Esophagus muscularis mucosa (tissue), 4 donors: ENCODE data around the gene CINP. TPM values are rescaled to one million over a fixed set of nuclear protein-coding genes. Genes with fewer than 3 reads are reported as not detected.

ENCODE experiments used
- DNase-seq: peaks from one replicate; pipeline ENCODE4 v3.0.0-alpha.2; 2017; ENCODE audit errors: extremely low spot score
- H3K27ac ChIP-seq, 4 donors: fragments of 200-600 bp; sonication (generic); replicated peaks in 1 of 4; 1 replicate in 3 of 4; 2 replicates in 1 of 4; pipeline ENCODE4 v1.5.1; 2016 to 2019; ENCODE audit warnings: mild to moderate bottlenecking in 1 of 4
- H3K27me3 ChIP-seq, 4 donors: fragments of 200-600 bp; sonication (generic); one replicate each; pipeline versions ENCODE4 v1.5.1 to v1.6.0; 2016 to 2019
- H3K36me3 ChIP-seq, 4 donors: fragments of 200-600 bp; sonication (generic); one replicate each; pipeline ENCODE4 v1.5.1; 2016 to 2019
- H3K4me1 ChIP-seq, 4 donors: fragments of 200-600 bp; sonication (generic); one replicate each; pipeline ENCODE4 v1.5.1; 2016 to 2019
- H3K4me3 ChIP-seq, 4 donors: fragments of 200-600 bp; sonication (generic); 1 replicate in 2 of 4; 2 replicates in 2 of 4; pipeline ENCODE4 v1.5.1; 2016 to 2019; ENCODE audit warnings: mild to moderate bottlenecking in 4 of 4, moderate library complexity in 1 of 4
- H3K9me3 ChIP-seq, 4 donors: fragments of 200-600 bp; sonication (generic); 1 replicate in 3 of 4; 2 replicates in 1 of 4; pipeline ENCODE4 v1.5.1; 2016 to 2019
- CTCF ChIP-seq, 3 experiments: fragments of 200-600 bp in 2 of 3; fragments of 450-650 bp in 1 of 3; sonication (generic) in 2 of 3; IDR thresholded peaks; one replicate each; pipeline ENCODE4 v1.5.1; 2017 to 2019; ENCODE audit warnings: antibody characterized with exemption in 3 of 3, mild to moderate bottlenecking in 2 of 3, moderate library complexity in 1 of 3
- EP300 ChIP-seq: sonication (generic); formaldehyde crosslinking; IDR thresholded peaks from one replicate; pipeline ENCODE4 v1.6.1; 2017; ENCODE audit warnings: antibody characterized with exemption
- POLR2A ChIP-seq: fragments of 450-650 bp; IDR thresholded peaks from one replicate; pipeline ENCODE4 v1.6.1; 2017; ENCODE audit warnings: antibody characterized with exemption, moderate library complexity, mild to moderate bottlenecking, low read depth
- POLR2AphosphoS5 ChIP-seq, 2 donors: sonication (generic); formaldehyde crosslinking; IDR thresholded peaks; one replicate each; pipeline ENCODE4 v1.6.1; 2017; ENCODE audit warnings: antibody characterized with exemption in 2 of 2
- WGBS: methylation state at CpG from one replicate; pipeline ENCODE4 v1.1.5; 2018; 5-methylcytosine and 5-hydroxymethylcytosine counted together
- intact Hi-C: fragments of 100-400 bp; cut with DNase I; formaldehyde crosslinking; loops from one replicate; pipeline ENCODE4 v1.15.1; 2023
- total RNA-seq, 4 donors: library from RNA; depleted of rRNA; stranded (reverse); fragments of >200 nt; gene quantifications; one replicate each; pipeline versions ENCODE4 v1.1.0 to v1.2.1, GENCODE V29; 2016

Gene CINP
- 10 to 100 TPM; 21.6 to 27.7 (median 25.4) TPM for total RNA-seq

DNA sequence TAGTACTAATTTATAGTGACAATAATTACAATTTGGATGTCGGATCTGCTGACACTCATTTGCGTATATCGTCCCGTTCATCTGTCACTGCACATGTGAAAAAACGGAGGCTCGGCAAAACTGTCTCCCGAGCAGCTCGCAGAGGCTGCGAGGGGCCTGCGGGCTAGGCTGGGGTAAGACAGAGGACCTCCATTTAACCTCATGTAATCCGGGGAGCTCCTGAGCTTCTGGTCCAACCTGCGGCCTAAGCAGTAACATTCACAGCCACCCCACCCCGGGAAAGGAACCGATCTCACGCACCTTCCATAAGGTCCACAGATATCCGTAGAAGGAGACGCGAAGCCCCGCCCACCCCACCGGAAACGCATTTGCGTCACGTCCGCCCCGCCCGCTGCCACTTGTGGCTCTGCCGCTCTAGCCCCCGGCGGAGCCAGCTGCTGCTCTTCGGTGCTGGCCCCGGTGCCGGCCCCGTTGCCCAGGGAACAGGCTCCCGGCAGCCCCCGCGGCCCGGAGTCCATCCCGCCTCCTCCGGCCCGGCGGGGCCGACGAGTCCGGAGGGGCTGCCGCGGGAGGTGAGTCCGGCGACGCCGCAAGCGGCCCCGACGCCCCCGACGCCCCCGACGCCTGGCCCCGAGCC is at the start of gene CINP, which contains the start of gene TECPR2:
Gene CINP (minus strand): TSS at position 346 of the 637 bp plus-strand sequence. CDS start 39 bp downstream, at position 307.
Gene TECPR2 (plus strand): TSS at position 397 of the 637 bp plus-strand sequence. CDS start 13,781 bp downstream, outside the sequence.
- intact Hi-C loops: no loop called here
- Histone ChIP-seq H3K27ac (peak within 1 kb of the TSS; percentile 94 to 100 (median 98)), H3K27me3 (no peaks in the 10 kb centered on the region)

DNA sequence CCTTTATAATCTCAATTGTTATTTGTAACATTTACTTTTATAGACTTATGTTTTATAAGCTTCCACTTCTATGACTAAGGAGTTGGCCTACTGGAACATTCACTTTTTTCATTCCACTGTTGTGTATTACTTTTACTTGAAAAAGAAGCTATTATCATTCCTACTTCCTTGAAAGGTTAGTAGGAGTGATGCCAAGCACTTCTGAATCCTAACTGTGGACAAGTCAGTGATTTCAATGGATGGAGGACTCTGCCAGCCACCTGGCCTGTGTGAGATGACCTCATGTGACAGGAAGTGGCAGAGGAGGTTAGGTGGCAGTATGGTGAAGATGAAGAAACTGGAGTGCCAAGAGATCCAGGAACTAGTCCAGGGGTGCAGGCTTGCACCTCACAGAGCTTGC is 46.0 kb upstream of the CINP start:
- TF ChIP-seq EP300 (peak; percentile 35), POLR2AphosphoS5 (IDR thresholded peaks at IDR 0.05) (peak; percentile 16 to 60), POLR2A (no peak)
- Histone ChIP-seq H3K27me3 (no peaks in the 10 kb centered on the region), H3K9me3 (peaks cover 0 to 1% (median 0%) of the 10 kb centered on the region in 4 donors), H3K4me3 (no peak overlapping the region), H3K4me1 (peaks cover 28 to 38% (median 34%) of the 10 kb centered on the region in 4 donors), H3K36me3 (peaks cover 0 to 23% (median 13%) of the 10 kb centered on the region in 4 donors), H3K27ac (peak overlapping the region; percentile 89 to 92 (median 92))
- intact Hi-C loops: no loop called here
- DNase-seq: no peak

More for the DNA sequence above, at the start of gene CINP, which contains the start of gene TECPR2:
- H3K4me3 ChIP-seq: peak within 1 kb of the TSS; percentile 80 to 95 (median 90)
- WGBS: 0% methylated on average over 15 of the region's 58 CpGs
- H3K36me3 ChIP-seq: peaks cover 12 to 25% (median 18%) of the 10 kb centered on the region in 4 donors
- TF ChIP-seq POLR2AphosphoS5 (IDR thresholded peaks at IDR 0.05): peak; percentile 90 to 91
- TF ChIP-seq EP300: no peak
- TF ChIP-seq POLR2A: peak; percentile 72
- no peaks in the 10 kb centered on the region for H3K9me3 ChIP-seq
- H3K4me1 ChIP-seq: peaks cover 21 to 51% (median 43%) of the 10 kb centered on the region in 4 donors
- DNase-seq: peak; percentile 99

- Histone ChIP-seq H3K4me1 (peaks cover 28 to 38% (median 34%) of the 10 kb centered on the region in 4 donors), H3K4me3 (no peak overlapping the region), H3K9me3 (peaks cover 0 to 14% (median 8%) of the 10 kb centered on the region in 4 donors), H3K27me3 (no peaks in the 10 kb centered on the region), H3K36me3 (peaks cover 0 to 23% (median 11%) of the 10 kb centered on the region in 4 donors), H3K27ac (peak overlapping the region; percentile 89 to 92 (median 92))
- WGBS: 44% methylated on average over 7 of the region's 7 CpGs
- DNase-seq: no peak
- intact Hi-C loops: no loop called here
- TF ChIP-seq POLR2A (no peak), POLR2AphosphoS5 (IDR thresholded peaks at IDR 0.05) (peak; percentile 49 to 72)
Measured at GRCh38 chr14:102407258-102407657, 44.6 kb upstream of the CINP start.

DNA sequence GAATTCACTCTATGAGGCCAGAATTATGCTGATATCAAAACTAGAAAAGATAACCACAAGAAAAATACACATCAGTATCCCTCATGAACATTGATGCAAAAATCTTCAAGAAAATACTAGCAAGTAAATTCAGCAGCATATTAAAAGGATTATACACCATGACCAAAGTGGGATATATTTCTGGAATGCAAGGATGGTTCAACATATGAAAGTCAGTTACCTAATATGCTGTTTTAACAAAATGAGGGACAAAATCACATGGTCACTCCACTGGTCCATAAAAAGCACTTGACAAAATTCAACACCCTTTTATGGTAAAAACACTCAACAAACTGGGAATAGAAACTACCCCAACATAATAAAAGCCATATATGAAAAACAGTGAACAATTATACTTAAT is 40.3 kb upstream of the CINP start:
- intact Hi-C loops: loop anchor here (5.0 kb wide), 1 partner anchor 36 kb away; no protein-coding TSS in a partner anchor
- Histone ChIP-seq H3K27ac (no peak overlapping the region), H3K4me1 (peaks cover 15 to 19% (median 15%) of the 10 kb centered on the region in 4 donors), H3K4me3 (no peak overlapping the region), H3K9me3 (peaks cover 0 to 14% (median 9%) of the 10 kb centered on the region in 4 donors), H3K27me3 (no peaks in the 10 kb centered on the region), H3K36me3 (peaks cover 0 to 13% (median 12%) of the 10 kb centered on the region in 4 donors)
- no peak for TF ChIP-seq POLR2AphosphoS5 (IDR thresholded peaks at IDR 0.05)
- TF ChIP-seq POLR2A: no peak
- no peak for DNase-seq

- Histone ChIP-seq H3K27ac (no peak overlapping the region), H3K27me3 (no peaks in the 10 kb centered on the region), H3K36me3 (peaks cover 0 to 12% (median 6%) of the 10 kb centered on the region in 4 donors), H3K4me3 (no peak overlapping the region), H3K4me1 (peaks cover 0 to 10% (median 8%) of the 10 kb centered on the region in 4 donors), H3K9me3 (no peaks in the 10 kb centered on the region)
- no peak for DNase-seq
- 89% methylated on average over 7 of the region's 7 CpGs for WGBS
- intact Hi-C loops: no loop called here
- TF ChIP-seq EP300 (no peak), CTCF (IDR thresholded peaks at IDR 0.05) (no peak), POLR2A (no peak), POLR2AphosphoS5 (IDR thresholded peaks at IDR 0.05) (no peak)
Measured at GRCh38 chr14:102396521-102396920, 33.8 kb upstream of the CINP start.

DNA sequence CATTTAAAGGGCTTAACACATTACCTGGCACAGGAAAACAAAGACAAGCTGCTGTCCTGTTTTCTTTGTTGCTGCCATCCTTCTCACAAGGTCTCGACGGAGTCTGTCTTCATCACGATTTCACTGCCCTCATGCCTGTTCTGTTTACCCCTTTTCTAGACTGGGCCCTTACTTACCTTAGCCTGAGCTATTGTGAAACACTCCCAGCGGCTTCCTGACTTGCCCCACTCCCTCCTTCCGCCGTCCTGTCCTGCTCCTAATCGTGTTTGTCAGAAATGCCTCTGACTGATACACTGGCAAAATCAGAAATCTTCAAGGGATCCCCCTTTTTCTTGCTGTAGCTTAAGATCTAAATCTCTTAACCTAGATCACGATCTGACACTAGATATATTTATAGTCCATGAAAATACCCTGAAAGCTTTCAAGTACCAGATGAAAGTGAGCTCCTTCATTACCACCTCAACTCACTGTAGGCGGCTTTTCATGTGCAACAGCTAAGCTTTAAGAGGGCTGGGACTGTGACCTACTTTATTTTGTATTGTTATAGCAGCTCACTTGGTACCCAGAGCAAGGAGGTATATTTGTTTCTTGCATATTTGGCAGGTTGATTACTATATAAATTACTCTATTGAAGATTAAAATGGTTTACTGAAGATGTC is 32.2 kb upstream of the CINP start:
- H3K4me3 ChIP-seq: no peak overlapping the region
- no peaks in the 10 kb centered on the region for H3K27me3 ChIP-seq
- no peak overlapping the region for H3K27ac ChIP-seq
- no peak for DNase-seq
- peaks cover 2 to 22% (median 18%) of the 10 kb centered on the region in 4 donors for H3K4me1 ChIP-seq
- H3K36me3 ChIP-seq: peaks cover 0 to 8% (median 3%) of the 10 kb centered on the region in 4 donors
- 63% methylated on average over 9 of the region's 9 CpGs for WGBS
- TF ChIP-seq POLR2A (no peak), EP300 (no peak), CTCF (IDR thresholded peaks at IDR 0.05) (no peak), POLR2AphosphoS5 (IDR thresholded peaks at IDR 0.05) (no peak)
- no peaks in the 10 kb centered on the region for H3K9me3 ChIP-seq
- intact Hi-C loops: no loop called here
